Neural cell (in vitro differentiated cells): ENCODE data around the gene GPNMB. TPM values are rescaled to one million over a fixed set of nuclear protein-coding genes. Genes with fewer than 3 reads are reported as not detected.

Experiments used
- H2AFZ ChIP-seq: fragments of 200-600, 300-800 bp; sonication (generic), shearing (Covaris generic); 2 replicates; pipeline ENCODE4 v1.6.0; 2014; ENCODE audit warnings: low read depth, mild to moderate bottlenecking, antibody characterized with exemption, low read length, moderate library complexity
- H3F3A ChIP-seq: fragments of 200-600 bp; shearing (Covaris generic); 2 replicates; pipeline ENCODE4 v1.6.1; 2016; ENCODE audit warnings: mild to moderate bottlenecking, moderate library complexity, mixed read lengths, antibody characterized with exemption, low read length; ENCODE audit not compliant: insufficient read depth, poor library complexity, severe bottlenecking
- H3K27ac ChIP-seq: fragments of 200-600, 300-800 bp; sonication (generic), shearing (Covaris generic); 2 replicates; pipeline ENCODE4 v1.5.1; 2014; ENCODE audit warnings: mild to moderate bottlenecking, low read length, moderate library complexity
- H3K27me3 ChIP-seq: fragments of 300-800, 200-600 bp; sonication (generic), shearing (Covaris generic); 2 replicates; pipeline ENCODE4 v1.6.0; 2014; ENCODE audit warnings: mild to moderate bottlenecking, low read depth, low read length, moderate library complexity; ENCODE audit not compliant: insufficient read depth
- H3K36me3 ChIP-seq: fragments of 300-800, 200-600 bp; sonication (generic), shearing (Covaris generic); 2 replicates; pipeline ENCODE4 v1.5.1; 2014; ENCODE audit warnings: mild to moderate bottlenecking, antibody characterized with exemption, low read length, moderate library complexity; ENCODE audit not compliant: insufficient read depth
- H3K4me2 ChIP-seq: fragments of 300-800, 200-600 bp; sonication (generic), shearing (Covaris generic); 2 replicates; pipeline ENCODE4 v1.6.0; 2014; ENCODE audit warnings: mild to moderate bottlenecking, low read length
- H3K4me3 ChIP-seq: fragments of 300-800, 200-600 bp; sonication (generic), shearing (Covaris generic); 2 replicates; pipeline ENCODE4 v1.5.1; 2014; ENCODE audit warnings: mild to moderate bottlenecking, low read length, moderate library complexity
- H3K79me2 ChIP-seq: fragments of 200-600 bp; shearing (Covaris generic); replicated peaks from 2 replicates; pipeline ENCODE4 v1.6.0; 2014; ENCODE audit warnings: mild to moderate bottlenecking, low read length, moderate library complexity; ENCODE audit not compliant: insufficient read depth
- H3K9ac ChIP-seq: fragments of 300-800, 200-600 bp; sonication (generic), shearing (Covaris generic); 2 replicates; pipeline ENCODE4 v1.6.1; 2016; ENCODE audit warnings: mild to moderate bottlenecking, low read length, mixed read lengths
- H3K9me2 ChIP-seq: fragments of 200-600 bp; shearing (Covaris generic); 2 replicates; pipeline ENCODE4 v1.6.1; 2016; ENCODE audit warnings: mild to moderate bottlenecking, low read length, mixed read lengths; ENCODE audit not compliant: insufficient read depth
- H3K9me3 ChIP-seq: fragments of 200-600, 300-800 bp; sonication (generic), shearing (Covaris generic); 2 replicates; pipeline ENCODE4 v1.6.1; 2016; ENCODE audit warnings: mild to moderate bottlenecking, mixed run types, low read length, moderate library complexity, mixed read lengths
- H4K20me1 ChIP-seq: fragments of 200-600 bp; shearing (Covaris generic); 2 replicates; pipeline ENCODE4 v1.6.1; 2016; ENCODE audit warnings: mild to moderate bottlenecking, mixed run types; ENCODE audit not compliant: insufficient read depth
- CTCF ChIP-seq: fragments of 450-650 bp; IDR thresholded peaks from 2 replicates; pipeline ENCODE4 v1.5.1; 2014; ENCODE audit warnings: antibody characterized with exemption, mild to moderate bottlenecking, moderate library complexity; ENCODE audit not compliant: poor library complexity, severe bottlenecking
- EP300 ChIP-seq: fragments of 450-650 bp; conservative IDR thresholded peaks from 2 replicates; pipeline ENCODE4 v1.6.1; 2014; ENCODE audit warnings: antibody characterized with exemption, mild to moderate bottlenecking, moderate library complexity; ENCODE audit not compliant: poor library complexity, severe bottlenecking
- EZH2 ChIP-seq: fragments of 200-600, 300-800 bp; shearing (Covaris generic), sonication (generic); IDR thresholded peaks from 2 replicates; pipeline ENCODE4 v1.6.1; 2014; ENCODE audit warnings: antibody characterized with exemption, low read length, borderline replicate concordance, mild to moderate bottlenecking; ENCODE audit not compliant: insufficient read depth, poor library complexity, severe bottlenecking
- MXI1 ChIP-seq: fragments of 450-650 bp; conservative IDR thresholded peaks from 2 replicates; pipeline ENCODE4 v1.6.1; 2014; ENCODE audit warnings: antibody characterized with exemption, mild to moderate bottlenecking; ENCODE audit not compliant: poor library complexity, severe bottlenecking
- POLR2AphosphoS5 ChIP-seq: IDR thresholded peaks from 2 replicates; pipeline ENCODE4 v1.6.1; 2012
- RAD21 ChIP-seq: fragments of 450-650 bp; conservative IDR thresholded peaks from 2 replicates; pipeline ENCODE4 v1.6.1; 2014; ENCODE audit warnings: antibody characterized with exemption, mild to moderate bottlenecking, moderate library complexity
- REST ChIP-seq: IDR thresholded peaks from 2 replicates; pipeline ENCODE4 v1.6.1; 2012; ENCODE audit warnings: borderline replicate concordance
- SMC3 ChIP-seq: fragments of 450-650 bp; conservative IDR thresholded peaks from 2 replicates; pipeline ENCODE4 v1.6.1; 2014; ENCODE audit warnings: antibody characterized with exemption, mild to moderate bottlenecking, moderate library complexity; ENCODE audit not compliant: poor library complexity
- TAF1 ChIP-seq: IDR thresholded peaks from 2 replicates; pipeline ENCODE4 v1.6.1; 2012; ENCODE audit warnings: low read depth
- polyA plus RNA-seq: library from polyadenylated mRNA; depleted of rRNA; stranded (reverse); fragments of >200 nt; gene quantifications from 2 replicates; pipeline ENCODE4 v1.2.3, GENCODE V29; 2014

Gene GPNMB
- polyA plus RNA-seq, 1 donor from 2014 or later = not detected

- Histone ChIP-seq H3K36me3 (no peaks in the 10 kb centered on the region), H3K9ac (no peak overlapping the region), H3K79me2 (no peaks in the 10 kb centered on the region), H4K20me1 (no peaks in the 10 kb centered on the region), H3K9me2 (no peaks in the 10 kb centered on the region), H3K9me3 (no peaks in the 10 kb centered on the region), H3K4me2 (no peak overlapping the region), H2AFZ (no peak overlapping the region), H3K27me3 (no peaks in the 10 kb centered on the region), H3K27ac (no peak overlapping the region), H3K4me3 (no peak overlapping the region), H3F3A (no peaks in the 10 kb centered on the region)
- TF ChIP-seq EP300 = no peak
- no peak for TF ChIP-seq TAF1
- TF ChIP-seq CTCF = no peak
- no peak for TF ChIP-seq POLR2AphosphoS5
Observed at GRCh38 chr7:23207021-23207420, 39.6 kb upstream of the GPNMB start.

- TF ChIP-seq EP300 (no peak), CTCF (no peak), SMC3 (no peak), RAD21 (no peak), MXI1 (no peak), REST (no peak), EZH2 (no peak), TAF1 (no peak), POLR2AphosphoS5 (no peak)
Observed at GRCh38 chr7:23207884-23208283, 38.7 kb upstream of the GPNMB start.

More at GRCh38 chr7:23207884-23208283, 38.7 kb upstream of the GPNMB start:
- Histone ChIP-seq H3K36me3 (no peaks in the 10 kb centered on the region), H3K4me2 (no peak overlapping the region), H4K20me1 (no peaks in the 10 kb centered on the region), H3K9me2 (no peaks in the 10 kb centered on the region), H3K79me2 (no peaks in the 10 kb centered on the region), H3K4me3 (no peak overlapping the region), H2AFZ (no peak overlapping the region), H3K9ac (no peak overlapping the region), H3K27ac (no peak overlapping the region), H3K27me3 (no peaks in the 10 kb centered on the region), H3K9me3 (no peaks in the 10 kb centered on the region), H3F3A (no peaks in the 10 kb centered on the region)
